ENCODE data around the gene GRID2.
"Not testable (repeated sequence)": the region's sequence is repeated elsewhere in the genome, so short reads cannot be mapped to it uniquely, and the experiment has no call there.

- TF ChIP-seq CTCF (IDR thresholded peaks at IDR 0.05); ZFX (IDR thresholded peaks at IDR 0.05; ENCODE audit: borderline replicate concordance): not testable (repeated sequence)
These were observed 1062.5 kb downstream of the GRID2 start for GRCh38 chr4:93366169-93366755.
